ENCODE measurements around the gene RPS19BP1. TPM values are rescaled to one million over a fixed set of nuclear protein-coding genes. Genes with fewer than 3 reads are reported as not detected.

RPS19BP1 gene
- total RNA-seq, 1 donor from 2014 or later, result 58.7 TPM

- H3K36me3 Mint-ChIP-seq (ENCODE audit: low read depth, unreplicated experiment), result peaks cover 4% of the 10 kb centered on the region
- Histone ChIP-seq H3K9me3 (ENCODE audit: insufficient read depth, low read depth, low read length) (no peaks in the 10 kb centered on the region), H3K27ac (ENCODE audit: low read depth, low read length) (no peak overlapping the region), H4K20me1 (ENCODE audit: insufficient read depth, low read length) (no peaks in the 10 kb centered on the region), H3K4me1 (ENCODE audit: insufficient read depth, low read length) (peaks cover 14% of the 10 kb centered on the region), H3K4me3 (ENCODE audit: insufficient read depth, low read depth, low read length) (no peak overlapping the region), H3K9ac (ENCODE audit: low read length) (no peak overlapping the region), H3K4me2 (ENCODE audit: low read length) (no peak overlapping the region), H3K36me3 (ENCODE audit: insufficient read depth, low read length) (no peaks in the 10 kb centered on the region), H3K27me3 (ENCODE audit: insufficient read depth, low read length) (no peaks in the 10 kb centered on the region), H2AFZ (ENCODE audit: low read depth, low read length) (peak overlapping the region; percentile 5), H3K79me2 (ENCODE audit: insufficient read depth, low read length) (no peaks in the 10 kb centered on the region)
- no peak for TF ChIP-seq CTCF (IDR thresholded peaks at IDR 0.05; ENCODE audit: insufficient read depth, low read depth, low read length)
- no peak for TF ChIP-seq EZH2 (IDR thresholded peaks at IDR 0.05; ENCODE audit: insufficient read depth, low read length)
- peaks cover 1% of the 10 kb centered on the region for H3K27me3 Mint-ChIP-seq (ENCODE audit: low read depth, unreplicated experiment)
- H3K4me1 Mint-ChIP-seq (ENCODE audit: low read depth, unreplicated experiment), result peaks cover 5% of the 10 kb centered on the region
- DNase-seq (ENCODE audit: low read depth) (no peak), FAIRE-seq (no peak)
- no peak overlapping the region for H3K4me3 Mint-ChIP-seq (ENCODE audit: unreplicated experiment)
- no peak overlapping the region for H3K27ac Mint-ChIP-seq (ENCODE audit: unreplicated experiment)
- no peaks in the 10 kb centered on the region for H3K9me3 Mint-ChIP-seq (ENCODE audit: unreplicated experiment)
Measured at GRCh38 chr22:39489094-39490068, 43.2 kb downstream of the RPS19BP1 start.

GRCh38 chr22:39488563-39489083 lies 43.9 kb downstream of the RPS19BP1 start:
- H3K4me3 Mint-ChIP-seq (ENCODE audit: unreplicated experiment), result no peak overlapping the region
- H3K27me3 Mint-ChIP-seq (ENCODE audit: low read depth, unreplicated experiment), result peaks cover 1% of the 10 kb centered on the region
- peaks cover 2% of the 10 kb centered on the region for H3K4me1 Mint-ChIP-seq (ENCODE audit: low read depth, unreplicated experiment)
- peaks cover 4% of the 10 kb centered on the region for H3K36me3 Mint-ChIP-seq (ENCODE audit: low read depth, unreplicated experiment)
- no peak overlapping the region for H3K9ac ChIP-seq (ENCODE audit: low read length)
- FAIRE-seq (no peak), DNase-seq (ENCODE audit: low read depth) (no peak)
- H3K9me3 ChIP-seq (ENCODE audit: insufficient read depth, low read depth, low read length), result no peaks in the 10 kb centered on the region
- no peaks in the 10 kb centered on the region for H4K20me1 ChIP-seq (ENCODE audit: insufficient read depth, low read length)
- no peaks in the 10 kb centered on the region for H3K36me3 ChIP-seq (ENCODE audit: insufficient read depth, low read length)
- no peaks in the 10 kb centered on the region for H3K27me3 ChIP-seq (ENCODE audit: insufficient read depth, low read length)
- H3K4me3 ChIP-seq (ENCODE audit: insufficient read depth, low read depth, low read length), result no peak overlapping the region
- TF ChIP-seq CTCF (IDR thresholded peaks at IDR 0.05; ENCODE audit: insufficient read depth, low read depth, low read length) (no peak), EZH2 (IDR thresholded peaks at IDR 0.05; ENCODE audit: insufficient read depth, low read length) (no peak)
- no peak overlapping the region for H3K27ac Mint-ChIP-seq (ENCODE audit: unreplicated experiment)
- no peaks in the 10 kb centered on the region for H3K79me2 ChIP-seq (ENCODE audit: insufficient read depth, low read length)
- H2AFZ ChIP-seq (ENCODE audit: low read depth, low read length), result no peak overlapping the region
- H3K27ac ChIP-seq (ENCODE audit: low read depth, low read length), result no peak overlapping the region
- no peaks in the 10 kb centered on the region for H3K9me3 Mint-ChIP-seq (ENCODE audit: unreplicated experiment)
- no peak overlapping the region for H3K4me2 ChIP-seq (ENCODE audit: low read length)
- H3K4me1 ChIP-seq (ENCODE audit: insufficient read depth, low read length), result peaks cover 6% of the 10 kb centered on the region

Data from astrocyte (in vitro differentiated cells and primary cell).